Left ventricle myocardium inferior (tissue), 1 donor: ENCODE data around the gene OR2T4. TPM values are rescaled to one million over a fixed set of nuclear protein-coding genes. Genes with fewer than 3 reads are reported as not detected.

ENCODE experiments used
- DNase-seq: peaks from one replicate; pipeline ENCODE4 v3.0.0-alpha.2; 2020
- H3K27ac ChIP-seq: fragments of 200-600 bp; replicated peaks from 2 replicates; pipeline ENCODE4 v1.8.0; 2021
- H3K27me3 ChIP-seq: fragments of 200-600 bp; 2 replicates; pipeline ENCODE4 v1.8.0; 2021; ENCODE audit warnings: low read depth
- H3K36me3 ChIP-seq: fragments of 200-600 bp; 2 replicates; pipeline ENCODE4 v1.8.0; 2021
- H3K4me1 ChIP-seq: fragments of 200-600 bp; 2 replicates; pipeline ENCODE4 v1.8.0; 2021
- H3K4me3 ChIP-seq: fragments of 200-600 bp; 2 replicates; pipeline ENCODE4 v1.8.0; 2021; ENCODE audit warnings: mild to moderate bottlenecking, moderate library complexity
- H3K9me3 ChIP-seq: fragments of 200-600 bp; replicated peaks from 2 replicates; pipeline ENCODE4 v1.8.0; 2021
- CTCF ChIP-seq: fragments of 200-600 bp; IDR thresholded peaks from 2 replicates; pipeline ENCODE4 v1.8.0; 2021; ENCODE audit warnings: antibody characterized with exemption, mild to moderate bottlenecking, borderline replicate concordance
- intact Hi-C: fragments of 100-400 bp; cut with micrococcal nuclease; formaldehyde crosslinking; loops from one replicate; pipeline ENCODE4 v1.11.0; 2022
- total RNA-seq: library from RNA; stranded (reverse); fragmentation: NEBNext Ultra II Directional; extraction: Animal tissue kit (Norgen Biotek cat#: 25700); gene quantifications from one replicate; pipeline ENCODE4 v1.2.1, GENCODE V29; 2021
- donor health status: DM: no; HTN: yes; CAD: no; lungs with severe emphysema.

OR2T4 gene
- total RNA-seq, 1 donor from 2014 or later, result not detected

GRCh38 chr1:248376916-248377315, 15.5 kb downstream of the OR2T4 start:
- no peak for DNase-seq
- Histone ChIP-seq H3K4me3 (no peak overlapping the region), H3K27me3 (no peaks in the 10 kb centered on the region), H3K27ac (no peak overlapping the region), H3K36me3 (no peaks in the 10 kb centered on the region), H3K4me1 (no peaks in the 10 kb centered on the region), H3K9me3 (peaks cover 2% of the 10 kb centered on the region)
- intact Hi-C loops, result no loop called here
- TF ChIP-seq CTCF, result no peak

- Histone ChIP-seq H3K9me3 (no peaks in the 10 kb centered on the region), H3K27ac (no peak overlapping the region), H3K4me3 (no peak overlapping the region), H3K27me3 (no peaks in the 10 kb centered on the region), H3K36me3 (no peaks in the 10 kb centered on the region), H3K4me1 (no peaks in the 10 kb centered on the region)
- DNase-seq, result no peak
- intact Hi-C loops, result no loop called here
- no peak for TF ChIP-seq CTCF
Observed at GRCh38 chr1:248380854-248381253, 19.4 kb downstream of the OR2T4 start.

GRCh38 chr1:248388426-248388825, 27.0 kb downstream of the OR2T4 start:
- Histone ChIP-seq H3K27ac (no peak overlapping the region), H3K4me1 (no peaks in the 10 kb centered on the region), H3K4me3 (no peak overlapping the region), H3K27me3 (no peaks in the 10 kb centered on the region), H3K9me3 (no peaks in the 10 kb centered on the region), H3K36me3 (no peaks in the 10 kb centered on the region)
- no peak for DNase-seq
- intact Hi-C loops, result no loop called here
- TF ChIP-seq CTCF, result no peak

- Histone ChIP-seq H3K4me1 (no peaks in the 10 kb centered on the region), H3K27ac (no peak overlapping the region), H3K9me3 (peaks cover 5% of the 10 kb centered on the region), H3K4me3 (no peak overlapping the region), H3K36me3 (no peaks in the 10 kb centered on the region), H3K27me3 (no peaks in the 10 kb centered on the region)
- intact Hi-C loops, result no loop called here
- no peak for DNase-seq
- TF ChIP-seq CTCF, result no peak
Observed at GRCh38 chr1:248393050-248393449, 31.6 kb downstream of the OR2T4 start.

GRCh38 chr1:248402748-248403147, 41.3 kb downstream of the OR2T4 start, which contains the start of gene OR2T1:
Gene OR2T1, plus strand, starts transcription at chr1:248403048. Its CDS starts 3,100 bp downstream, at chr1:248406148.
- H3K36me3 ChIP-seq, result no peaks in the 10 kb centered on the region
- H3K27ac ChIP-seq, result no peak within 1 kb of the TSS
- no peaks in the 10 kb centered on the region for H3K27me3 ChIP-seq
- H3K4me1 ChIP-seq, result no peaks in the 10 kb centered on the region
- H3K4me3 ChIP-seq, result no peak within 1 kb of the TSS
- no peak for TF ChIP-seq CTCF
- H3K9me3 ChIP-seq, result no peaks in the 10 kb centered on the region
- DNase-seq, result no peak
- intact Hi-C loops, result no loop called here

- Histone ChIP-seq H3K4me1 (no peaks in the 10 kb centered on the region), H3K27me3 (no peaks in the 10 kb centered on the region), H3K36me3 (no peaks in the 10 kb centered on the region), H3K4me3 (no peak overlapping the region), H3K9me3 (no peaks in the 10 kb centered on the region), H3K27ac (no peak overlapping the region)
- intact Hi-C loops, result no loop called here
- DNase-seq, result no peak
- TF ChIP-seq CTCF, result no peak
Observed at GRCh38 chr1:248404024-248404423, 42.6 kb downstream of the OR2T4 start.
